ENCODE measurements around the gene NDUFA13. TPM values are rescaled to one million over a fixed set of nuclear protein-coding genes. Genes with fewer than 3 reads are reported as not detected.

Gene NDUFA13
- total and polyA plus RNA-seq, 11 donors: 101 to 1,476 (median 960) TPM

DNA sequence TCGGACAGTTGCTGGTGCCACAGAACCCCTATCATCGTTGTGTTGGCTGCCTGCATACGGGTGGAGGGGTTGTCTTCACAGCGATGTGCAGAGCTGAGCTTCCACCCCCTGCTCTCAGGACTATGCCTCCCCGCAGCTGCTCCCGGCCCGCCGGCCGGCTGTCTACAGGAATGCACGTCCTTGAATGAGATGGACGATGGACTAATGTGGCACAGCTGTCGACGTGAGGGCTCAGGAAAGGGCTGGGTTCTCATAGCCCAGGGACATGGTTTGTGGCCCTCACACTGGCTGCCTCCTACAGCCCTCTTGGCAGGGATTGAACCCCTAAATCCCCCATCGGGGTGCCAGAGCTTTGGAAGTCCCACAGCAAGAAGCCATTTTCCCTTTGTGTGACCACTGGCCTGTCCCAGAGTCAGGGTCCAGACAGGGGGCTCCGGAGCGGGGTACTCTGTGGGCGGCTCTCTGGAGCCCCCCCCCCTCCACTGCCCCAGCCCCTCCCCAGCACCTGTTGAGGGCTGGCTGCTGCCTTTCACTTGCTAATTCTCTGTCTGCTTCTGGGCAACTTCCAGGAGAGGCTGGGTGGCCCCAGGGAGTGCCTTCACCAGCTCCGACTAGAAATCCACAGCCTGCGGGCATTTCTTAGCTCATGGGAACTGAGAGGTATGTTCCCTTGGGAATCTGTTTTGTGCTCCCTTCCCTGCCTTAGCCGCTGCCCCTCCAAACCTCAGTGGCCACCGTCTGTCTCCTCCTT is 40.8 kb upstream of the NDUFA13 start:
- H3K27ac ChIP-seq: peak overlapping the region in 1 of 12 donors; percentile 48
- intact Hi-C loops (cut with DNase I): no loop called here
- H3K27me3 ChIP-seq: no peaks in the 10 kb centered on the region
- DNase-seq (no peak), ATAC-seq (peak in 2 of 4 donors; percentile 11 to 42)
- peaks cover 0 to 24% (median 0%) of the 10 kb centered on the region in 9 donors for H3K36me3 ChIP-seq
- no peak for TF ChIP-seq POLR2A (IDR thresholded peaks at IDR 0.05)
- TF ChIP-seq, protein P1, sequence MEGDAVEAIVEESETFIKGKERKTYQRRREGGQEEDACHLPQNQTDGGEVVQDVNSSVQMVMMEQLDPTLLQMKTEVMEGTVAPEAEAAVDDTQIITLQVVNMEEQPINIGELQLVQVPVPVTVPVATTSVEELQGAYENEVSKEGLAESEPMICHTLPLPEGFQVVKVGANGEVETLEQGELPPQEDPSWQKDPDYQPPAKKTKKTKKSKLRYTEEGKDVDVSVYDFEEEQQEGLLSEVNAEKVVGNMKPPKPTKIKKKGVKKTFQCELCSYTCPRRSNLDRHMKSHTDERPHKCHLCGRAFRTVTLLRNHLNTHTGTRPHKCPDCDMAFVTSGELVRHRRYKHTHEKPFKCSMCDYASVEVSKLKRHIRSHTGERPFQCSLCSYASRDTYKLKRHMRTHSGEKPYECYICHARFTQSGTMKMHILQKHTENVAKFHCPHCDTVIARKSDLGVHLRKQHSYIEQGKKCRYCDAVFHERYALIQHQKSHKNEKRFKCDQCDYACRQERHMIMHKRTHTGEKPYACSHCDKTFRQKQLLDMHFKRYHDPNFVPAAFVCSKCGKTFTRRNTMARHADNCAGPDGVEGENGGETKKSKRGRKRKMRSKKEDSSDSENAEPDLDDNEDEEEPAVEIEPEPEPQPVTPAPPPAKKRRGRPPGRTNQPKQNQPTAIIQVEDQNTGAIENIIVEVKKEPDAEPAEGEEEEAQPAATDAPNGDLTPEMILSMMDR (IDR thresholded peaks at IDR 0.05): no peak
- peaks cover 0 to 47% (median 10%) of the 10 kb centered on the region in 12 donors for H3K4me1 ChIP-seq
- no peak overlapping the region for H3K4me3 ChIP-seq
- H3K9me3 ChIP-seq: no peaks in the 10 kb centered on the region
- 66 to 74% (median 73%) methylated on average over 17 to 21 of the region's 21 CpGs for WGBS, 4 donors

DNA sequence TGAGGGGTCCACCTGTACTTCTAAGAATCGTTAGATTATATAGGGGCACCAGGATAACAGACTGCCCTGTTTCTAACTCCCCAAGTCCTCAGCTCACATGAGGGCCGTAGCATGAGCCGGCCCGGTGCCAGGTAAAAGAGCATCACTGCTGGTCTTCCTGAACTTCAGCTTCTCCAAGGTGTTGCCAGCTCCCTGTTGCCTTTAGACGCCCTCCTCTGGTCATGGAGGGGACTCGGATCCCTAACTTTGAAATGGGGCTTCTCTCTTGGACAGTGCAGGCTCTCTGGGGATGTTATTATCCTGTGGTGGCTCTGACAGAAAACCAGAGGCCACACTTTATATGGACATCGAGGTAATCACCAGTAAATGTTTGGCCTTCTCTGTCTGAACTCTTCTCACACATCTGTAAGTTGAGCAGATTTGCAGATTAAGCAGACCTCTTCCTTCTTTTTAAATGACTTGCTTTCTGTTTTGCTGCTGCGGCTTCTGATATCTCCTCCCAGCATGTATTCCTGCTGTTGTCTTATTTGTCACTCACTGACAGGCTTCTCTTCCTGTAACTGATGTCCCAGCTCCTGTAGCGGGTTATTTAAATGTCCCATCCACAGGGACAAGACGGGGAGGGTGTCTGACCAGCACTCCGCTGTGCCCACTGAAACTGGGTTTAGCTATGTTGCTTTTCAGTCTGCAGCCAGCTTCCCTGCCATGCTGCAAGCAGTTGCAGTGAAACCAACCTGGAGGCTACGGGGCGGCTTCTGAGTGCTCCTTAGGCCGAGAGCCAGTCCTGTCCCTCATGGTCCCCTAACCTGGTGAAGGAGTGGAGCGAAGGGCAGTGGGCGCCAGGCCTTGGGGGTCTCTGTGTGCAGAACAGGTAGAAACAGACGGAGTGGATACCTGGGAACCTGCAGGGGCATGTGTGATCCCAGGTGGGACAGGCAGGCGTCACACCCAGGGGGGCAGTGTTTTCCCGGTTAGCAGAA is 39.9 kb upstream of the NDUFA13 start:
- no peak overlapping the region for H3K4me3 ChIP-seq
- H3K9me3 ChIP-seq: no peaks in the 10 kb centered on the region
- WGBS, 4 donors: 74 to 79% (median 76%) methylated on average over 19 of the region's 19 CpGs
- intact Hi-C loops (cut with DNase I): no loop called here
- H3K27me3 ChIP-seq: no peaks in the 10 kb centered on the region
- H3K4me1 ChIP-seq: peaks cover 0 to 43% (median 10%) of the 10 kb centered on the region in 12 donors
- H3K36me3 ChIP-seq: peaks cover 0 to 33% (median 0%) of the 10 kb centered on the region in 9 donors
- DNase-seq: no peak
- ATAC-seq: peak in 2 of 4 donors; percentile 31 to 40
- peak overlapping the region in 1 of 12 donors; percentile 48 for H3K27ac ChIP-seq
- TF ChIP-seq, protein P1 (IDR thresholded peaks at IDR 0.05): peak in 10 of 12 donors; percentile 12 to 51 (median 30)
- TF ChIP-seq POLR2A (IDR thresholded peaks at IDR 0.05): no peak

DNA sequence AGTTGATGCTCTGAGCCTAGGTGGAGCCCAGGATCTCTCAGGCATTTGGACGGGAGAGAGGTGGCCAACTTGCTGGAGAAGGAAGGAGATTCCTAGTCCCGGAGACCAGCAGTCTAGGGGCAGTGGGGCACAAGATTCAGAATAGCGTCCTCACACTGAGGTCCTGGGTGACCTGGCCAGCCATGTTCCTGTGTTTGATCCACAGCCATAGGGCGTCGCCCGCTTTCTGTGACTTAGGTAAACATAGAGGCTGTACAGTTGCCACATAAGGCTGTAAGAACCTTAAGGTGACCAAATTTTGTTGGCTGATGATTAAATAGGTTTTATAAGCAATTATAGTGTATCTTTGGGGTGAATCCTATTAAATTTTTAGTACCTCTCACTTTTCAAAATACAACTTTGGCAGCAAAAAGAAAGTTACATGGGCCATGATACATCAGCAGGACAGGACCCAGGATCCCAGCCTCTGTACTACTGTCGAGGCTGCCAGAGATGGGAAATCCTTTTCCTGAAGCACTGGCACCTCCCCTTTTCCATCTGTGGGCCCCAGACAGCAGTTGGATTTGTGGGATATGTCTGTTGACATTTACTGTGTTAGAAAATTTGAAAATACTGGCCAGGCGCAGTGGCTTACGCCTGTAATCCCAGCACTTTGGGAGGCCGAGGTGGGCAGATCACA is 38.2 kb upstream of the NDUFA13 start:
- H3K4me1 ChIP-seq: peaks cover 0 to 34% (median 9%) of the 10 kb centered on the region in 12 donors
- TF ChIP-seq POLR2A (IDR thresholded peaks at IDR 0.05): no peak
- TF ChIP-seq, protein P1 (IDR thresholded peaks at IDR 0.05): no peak
- DNase-seq (peak in 1 of 5 donors; percentile 21), ATAC-seq (no peak)
- H3K4me3 ChIP-seq: no peak overlapping the region
- H3K9me3 ChIP-seq: no peaks in the 10 kb centered on the region
- peaks cover 0 to 42% (median 0%) of the 10 kb centered on the region in 9 donors for H3K36me3 ChIP-seq
- WGBS, 4 donors: 87 to 90% (median 89%) methylated on average over 10 of the region's 10 CpGs
- H3K27me3 ChIP-seq: no peaks in the 10 kb centered on the region
- no peak overlapping the region for H3K27ac ChIP-seq
- intact Hi-C loops (cut with DNase I): no loop called here

All from heart left ventricle (tissue), 16 donors.